ENCODE measurements around the gene RXRA. TPM values are rescaled to one million over a fixed set of nuclear protein-coding genes. Genes with fewer than 3 reads are reported as not detected.

Gene RXRA
- total RNA-seq, 2 donors from 2014 or later = 45.4 to 58.1 TPM

GRCh38 chr9:134355158-134355557 lies 28.9 kb downstream of the RXRA start:
- DNase-seq (ENCODE audit: low spot score) (no peak), ATAC-seq (ENCODE audit: insufficient number of reproducible peaks, low FRiP score, low read depth) (no peak)
- no peaks in the 10 kb centered on the region for H3K9me3 ChIP-seq
- H3K27me3 ChIP-seq (replicated peaks; ENCODE audit: insufficient read depth) = no peaks in the 10 kb centered on the region
- no peaks in the 10 kb centered on the region for H3K36me3 ChIP-seq
- no peak overlapping the region for H3K27ac ChIP-seq
- TF ChIP-seq CTCF (IDR thresholded peaks at IDR 0.05) = no peak
- no peak overlapping the region for H3K4me3 ChIP-seq
- H3K4me1 ChIP-seq (ENCODE audit: control insufficient read depth in 1 of 2, low read depth in 2 of 2) = peaks cover 24 to 49% of the 10 kb centered on the region in 2 donors

- no peaks in the 10 kb centered on the region for H3K36me3 ChIP-seq
- H3K27me3 ChIP-seq (replicated peaks; ENCODE audit: insufficient read depth) = no peaks in the 10 kb centered on the region
- H3K4me1 ChIP-seq (ENCODE audit: control insufficient read depth in 1 of 2, low read depth in 2 of 2) = peaks cover 28 to 55% of the 10 kb centered on the region in 2 donors
- no peak overlapping the region for H3K27ac ChIP-seq
- no peak overlapping the region for H3K4me3 ChIP-seq
- ATAC-seq (ENCODE audit: insufficient number of reproducible peaks, low FRiP score, low read depth) (no peak), DNase-seq (ENCODE audit: low spot score) (no peak)
- no peak for TF ChIP-seq CTCF (IDR thresholded peaks at IDR 0.05)
- H3K9me3 ChIP-seq = no peaks in the 10 kb centered on the region
These were observed 29.5 kb downstream of the RXRA start for GRCh38 chr9:134355561-134356279.

GRCh38 chr9:134356496-134357470 lies 30.5 kb downstream of the RXRA start:
- Histone ChIP-seq H3K36me3 (no peaks in the 10 kb centered on the region), H3K27ac (no peak overlapping the region), H3K4me1 (ENCODE audit: control insufficient read depth in 1 of 2, low read depth in 2 of 2) (peaks cover 38 to 65% of the 10 kb centered on the region in 2 donors), H3K9me3 (no peaks in the 10 kb centered on the region), H3K4me3 (no peak overlapping the region), H3K27me3 (replicated peaks; ENCODE audit: insufficient read depth) (no peaks in the 10 kb centered on the region)
- no peak for DNase-seq (ENCODE audit: low spot score)
- no peak for TF ChIP-seq CTCF (IDR thresholded peaks at IDR 0.05)
- no peak for ATAC-seq (ENCODE audit: insufficient number of reproducible peaks, low FRiP score, low read depth)

GRCh38 chr9:134357631-134358025 lies 31.4 kb downstream of the RXRA start:
- ATAC-seq (ENCODE audit: insufficient number of reproducible peaks, low FRiP score, low read depth) (no peak), DNase-seq (ENCODE audit: low spot score) (no peak)
- Histone ChIP-seq H3K4me3 (no peak overlapping the region), H3K36me3 (no peaks in the 10 kb centered on the region), H3K9me3 (no peaks in the 10 kb centered on the region), H3K27me3 (replicated peaks; ENCODE audit: insufficient read depth) (no peaks in the 10 kb centered on the region), H3K27ac (no peak overlapping the region), H3K4me1 (ENCODE audit: control insufficient read depth in 1 of 2, low read depth in 2 of 2) (peaks cover 38 to 63% of the 10 kb centered on the region in 2 donors)
- TF ChIP-seq CTCF (IDR thresholded peaks at IDR 0.05) = no peak

DNA sequence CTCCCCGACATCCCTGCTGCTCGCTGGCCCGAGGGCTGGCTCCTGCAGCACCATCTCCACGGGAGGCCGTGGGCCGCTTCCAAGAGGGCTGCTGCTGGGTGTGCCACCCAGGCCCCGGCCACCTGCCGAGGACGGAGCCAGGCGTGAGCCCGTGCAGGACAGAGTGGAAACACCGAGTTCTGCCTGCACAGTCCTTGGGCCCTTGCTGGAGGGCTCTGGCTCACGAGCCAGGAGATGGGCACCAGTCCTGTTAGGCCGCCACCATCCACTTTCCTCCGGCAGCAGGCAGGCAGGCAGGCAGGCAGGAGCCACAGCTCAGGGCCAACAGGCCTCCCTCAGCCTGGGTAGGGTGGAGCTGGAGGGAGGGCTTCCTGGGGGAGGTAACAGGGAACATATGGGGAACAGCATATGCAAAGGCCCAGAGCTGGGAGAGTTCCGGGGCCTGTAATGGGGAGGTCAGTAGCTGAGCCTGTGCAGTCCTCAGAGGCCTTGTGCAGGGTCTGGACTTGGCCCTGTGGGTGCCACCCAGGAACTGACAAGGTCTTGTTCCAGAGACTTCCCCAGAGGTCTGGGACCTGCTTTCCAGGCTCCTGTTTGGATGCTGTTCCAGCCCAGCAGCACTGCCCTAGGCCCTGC lies 31.9 kb downstream of the RXRA start:
- no peak overlapping the region for H3K4me3 ChIP-seq
- DNase-seq (ENCODE audit: low spot score) (no peak), ATAC-seq (ENCODE audit: insufficient number of reproducible peaks, low FRiP score, low read depth) (no peak)
- TF ChIP-seq CTCF (IDR thresholded peaks at IDR 0.05) = no peak
- H3K36me3 ChIP-seq = no peaks in the 10 kb centered on the region
- H3K27ac ChIP-seq = no peak overlapping the region
- H3K27me3 ChIP-seq (replicated peaks; ENCODE audit: insufficient read depth) = no peaks in the 10 kb centered on the region
- H3K4me1 ChIP-seq (ENCODE audit: control insufficient read depth in 1 of 2, low read depth in 2 of 2) = peaks cover 38 to 63% of the 10 kb centered on the region in 2 donors
- no peaks in the 10 kb centered on the region for H3K9me3 ChIP-seq

Measured in thoracic aorta (tissue), 2 donors.